ENCODE measurements around the gene SNAI3.

GRCh38 chr16:88667461-88667860 lies 18.8 kb downstream of the SNAI3 start:
- TF ChIP-seq CTCF (IDR thresholded peaks at IDR 0.05) (no peak), ELF4 (CRISPR knock-in tag; IDR thresholded peaks at IDR 0.05; ENCODE audit: low read depth) (no peak), ZNF232 (CRISPR knock-in tag; IDR thresholded peaks at IDR 0.05) (no peak), ATF6 (CRISPR knock-in tag; IDR thresholded peaks at IDR 0.05) (no peak), TP53 (CRISPR knock-in tag; IDR thresholded peaks at IDR 0.05) (no peak)
